Mammary microvascular endothelial cell (primary cell): Measurements from ENCODE around the gene SHLD2. TPM values are rescaled to one million over a fixed set of nuclear protein-coding genes. Genes with fewer than 3 reads are reported as not detected.

ENCODE experiments used
- total RNA-seq: library from RNA; depleted of rRNA; stranded (reverse); fragments of >200 nt; gene quantifications from 2 replicates; pipeline ENCODE4 v1.2.3, GENCODE V29; 2015

Gene SHLD2, protein sequence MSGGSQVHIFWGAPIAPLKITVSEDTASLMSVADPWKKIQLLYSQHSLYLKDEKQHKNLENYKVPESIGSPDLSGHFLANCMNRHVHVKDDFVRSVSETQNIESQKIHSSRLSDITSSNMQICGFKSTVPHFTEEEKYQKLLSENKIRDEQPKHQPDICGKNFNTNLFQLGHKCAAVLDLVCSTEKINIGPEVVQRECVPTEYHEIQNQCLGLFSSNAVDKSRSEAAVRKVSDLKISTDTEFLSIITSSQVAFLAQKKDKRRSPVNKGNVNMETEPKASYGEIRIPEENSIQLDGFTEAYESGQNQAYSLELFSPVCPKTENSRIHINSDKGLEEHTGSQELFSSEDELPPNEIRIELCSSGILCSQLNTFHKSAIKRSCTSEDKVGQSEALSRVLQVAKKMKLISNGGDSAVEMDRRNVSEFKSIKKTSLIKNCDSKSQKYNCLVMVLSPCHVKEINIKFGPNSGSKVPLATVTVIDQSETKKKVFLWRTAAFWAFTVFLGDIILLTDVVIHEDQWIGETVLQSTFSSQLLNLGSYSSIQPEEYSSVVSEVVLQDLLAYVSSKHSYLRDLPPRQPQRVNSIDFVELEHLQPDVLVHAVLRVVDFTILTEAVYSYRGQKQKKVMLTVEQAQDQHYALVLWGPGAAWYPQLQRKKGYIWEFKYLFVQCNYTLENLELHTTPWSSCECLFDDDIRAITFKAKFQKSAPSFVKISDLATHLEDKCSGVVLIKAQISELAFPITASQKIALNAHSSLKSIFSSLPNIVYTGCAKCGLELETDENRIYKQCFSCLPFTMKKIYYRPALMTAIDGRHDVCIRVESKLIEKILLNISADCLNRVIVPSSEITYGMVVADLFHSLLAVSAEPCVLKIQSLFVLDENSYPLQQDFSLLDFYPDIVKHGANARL
- 17.8 and 18.3 TPM in 2 replicates for total RNA-seq

DNA sequence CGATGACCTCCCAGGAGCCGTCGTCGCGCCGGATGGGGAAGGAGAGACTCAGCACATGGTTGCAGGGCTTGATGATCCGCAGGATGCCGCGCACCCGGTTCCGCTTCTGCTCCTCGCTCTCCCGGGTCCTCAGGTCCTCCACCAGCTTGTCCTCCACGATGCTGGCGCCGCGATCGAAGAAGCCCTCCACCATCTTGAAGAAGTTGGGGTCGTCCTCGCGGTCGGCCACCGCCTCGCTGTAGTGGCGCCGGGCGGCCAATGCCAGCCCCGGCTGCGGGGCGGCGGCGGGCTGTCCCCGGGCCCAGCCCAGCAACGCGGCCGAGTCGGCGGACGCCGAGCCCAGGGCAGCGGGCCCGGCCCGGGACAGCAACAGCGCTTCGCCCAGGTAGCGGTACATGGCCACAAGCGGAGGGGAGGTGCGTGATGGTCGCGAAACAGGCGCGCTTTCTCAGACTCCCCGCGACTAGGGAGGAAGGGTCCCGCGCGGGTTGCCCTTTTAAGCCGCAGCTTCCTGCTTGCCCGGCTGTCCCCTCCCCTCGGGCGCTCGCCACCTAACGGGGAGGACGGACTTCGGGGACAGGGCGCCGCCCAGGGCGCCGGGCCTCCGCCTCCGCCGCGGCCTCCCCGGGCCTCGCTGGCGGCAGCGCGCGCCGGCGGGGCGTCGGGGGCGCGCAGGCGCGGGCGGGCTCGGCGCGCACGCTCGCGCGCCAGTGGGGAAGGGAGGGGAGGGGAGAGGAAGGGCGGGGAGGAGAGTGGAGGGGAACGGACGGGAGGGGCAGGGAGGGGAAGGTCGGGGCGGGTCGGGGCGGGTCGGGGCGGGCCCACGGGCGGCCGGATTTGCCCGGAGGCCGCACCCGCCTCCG, at the start of gene SHLD2, which contains the start of gene GLUD1:
TSS of gene SHLD2 (plus strand) at position 834 of the 863 bp plus-strand sequence. CDS start 56,149 bp downstream, outside the sequence.
TSS of gene GLUD1 (minus strand) at position 471 of the 863 bp plus-strand sequence. CDS start at position 397, 74 bp downstream.

DNA sequence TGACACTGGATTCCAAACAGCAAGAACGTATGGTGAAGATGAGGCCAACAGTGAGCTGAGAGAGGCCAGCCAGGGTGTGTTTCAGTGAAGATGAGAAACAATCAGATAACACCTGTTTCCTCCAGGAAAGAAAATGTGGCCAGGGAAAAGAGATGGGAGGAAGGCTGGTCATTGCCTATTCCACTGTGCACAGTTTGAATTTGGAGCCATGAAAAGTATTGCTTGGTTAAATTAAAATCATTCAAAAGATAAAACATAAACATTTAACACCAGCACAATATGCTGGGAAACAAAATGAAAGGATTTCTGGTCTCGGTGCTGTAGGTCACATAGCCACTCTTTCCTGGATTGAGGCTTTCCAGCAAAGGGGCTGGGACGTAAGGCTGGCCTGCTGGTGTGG, 130.1 kb downstream of the SHLD2 start, which contains the start of gene NUTM2A:
TSS of gene NUTM2A (plus strand) at position 301 of the 400 bp plus-strand sequence. CDS start 383 bp downstream, outside the sequence.

Other genes starting within 250 kb of the SHLD2 start
- gene MMRN2, start 137.6 kb upstream of the SHLD2 start, total RNA-seq, result 199 and 215 TPM in 2 replicates
- 77.7 and 80.4 TPM in 2 replicates for gene SNCG, start 136.6 kb upstream of the SHLD2 start, total RNA-seq
- gene ADIRF, start 126.7 kb upstream of the SHLD2 start, total RNA-seq, result 34.7 and 71.8 TPM in 2 replicates
- not detected in 2 replicates for gene FAM25A, start 74.9 kb upstream of the SHLD2 start, total RNA-seq
- 130 and 137 TPM in 2 replicates for gene GLUD1, start 363 bp upstream of the SHLD2 start, total RNA-seq
- gene NUTM2A, start 130.2 kb downstream of the SHLD2 start, total RNA-seq, result 0.79 and 0.93 TPM in 2 replicates